SKM-1 treated with dmso at 0.1 percent for 144 hours (cell line): ENCODE data around the gene MTUS2.

Experiments
- DNase-seq: peaks from one replicate; lab custom pipeline; 2025; ENCODE audit not compliant: unreplicated experiment; lab: John Stamatoyannopoulos, UW

Gene MTUS2

DNA sequence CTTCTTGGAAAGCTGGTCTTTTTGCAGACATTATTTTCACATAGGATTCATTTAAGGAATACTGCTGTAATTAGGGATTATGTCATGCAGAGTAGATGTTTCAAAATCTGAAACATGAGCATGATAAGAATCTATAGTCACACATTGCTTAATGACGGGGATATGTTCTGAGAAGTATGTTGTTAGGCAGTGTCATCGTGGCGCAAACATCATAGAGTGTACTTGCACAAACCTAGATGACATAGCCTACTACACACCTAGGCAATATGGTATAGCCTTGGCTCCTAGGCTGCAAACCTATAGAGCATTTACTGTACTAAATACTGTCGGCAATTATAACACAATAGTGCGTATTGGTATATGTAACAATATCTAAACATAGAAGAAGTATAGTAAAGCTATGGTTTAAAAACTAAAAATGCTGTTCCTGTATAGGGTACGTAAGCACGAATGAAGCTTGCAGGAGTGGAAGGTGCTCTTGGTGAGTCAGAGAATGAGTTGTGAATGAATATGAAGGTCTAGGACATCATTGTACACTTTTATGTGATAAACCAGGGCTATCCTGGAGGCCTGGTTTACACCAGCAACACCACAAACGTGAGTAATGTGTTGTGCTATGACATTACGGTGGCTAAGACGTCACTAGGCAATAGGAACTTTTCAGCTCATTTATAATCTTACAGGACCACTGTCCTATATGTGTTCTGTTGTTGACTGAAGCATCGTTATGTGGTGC lies 283.1 kb downstream of the MTUS2 start:
- DNase-seq, result no peak

- DNase-seq, result no peak
Observed at GRCh38 chr13:29104461-29104860, 284.3 kb downstream of the MTUS2 start.

DNA sequence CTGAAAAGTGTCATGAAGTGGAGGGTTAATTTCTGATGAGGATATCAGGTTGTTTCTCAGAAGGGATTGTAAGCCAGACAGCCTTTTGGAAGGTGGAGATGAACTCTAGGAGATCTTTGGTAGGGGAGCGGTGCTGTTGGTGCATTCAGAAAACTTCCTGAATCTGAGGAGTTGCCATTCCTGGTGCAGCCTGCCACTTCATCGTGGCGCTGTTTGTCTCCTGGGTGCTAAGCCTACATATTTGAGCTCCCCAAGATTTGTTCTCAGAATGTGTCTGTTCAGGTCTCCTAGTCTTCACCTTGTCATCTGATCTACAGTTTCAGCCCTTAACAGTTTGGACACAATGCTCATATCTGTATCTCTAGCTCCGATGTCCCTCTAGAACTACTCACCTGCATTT lies 285.6 kb downstream of the MTUS2 start:
- DNase-seq, result no peak

DNA sequence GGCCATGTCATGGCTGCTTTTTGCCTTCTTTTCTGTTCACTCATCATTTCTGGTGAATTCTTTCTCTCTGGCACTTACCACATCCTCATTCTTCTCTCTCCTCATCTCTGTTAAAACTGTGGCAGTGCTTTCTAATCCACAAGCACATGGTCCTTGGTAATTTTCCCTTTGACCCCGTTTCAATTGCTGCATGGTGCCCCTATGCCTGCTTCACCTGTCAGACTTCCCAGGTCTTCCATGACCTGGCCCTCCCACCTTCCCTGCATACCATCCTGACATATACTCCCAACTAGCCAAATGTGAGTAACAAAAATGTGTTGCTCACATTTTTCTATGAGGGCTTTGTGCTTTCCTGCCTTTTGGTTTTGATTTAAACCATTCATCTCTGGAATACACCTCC lies 286.5 kb downstream of the MTUS2 start:
- DNase-seq, result no peak

DNA sequence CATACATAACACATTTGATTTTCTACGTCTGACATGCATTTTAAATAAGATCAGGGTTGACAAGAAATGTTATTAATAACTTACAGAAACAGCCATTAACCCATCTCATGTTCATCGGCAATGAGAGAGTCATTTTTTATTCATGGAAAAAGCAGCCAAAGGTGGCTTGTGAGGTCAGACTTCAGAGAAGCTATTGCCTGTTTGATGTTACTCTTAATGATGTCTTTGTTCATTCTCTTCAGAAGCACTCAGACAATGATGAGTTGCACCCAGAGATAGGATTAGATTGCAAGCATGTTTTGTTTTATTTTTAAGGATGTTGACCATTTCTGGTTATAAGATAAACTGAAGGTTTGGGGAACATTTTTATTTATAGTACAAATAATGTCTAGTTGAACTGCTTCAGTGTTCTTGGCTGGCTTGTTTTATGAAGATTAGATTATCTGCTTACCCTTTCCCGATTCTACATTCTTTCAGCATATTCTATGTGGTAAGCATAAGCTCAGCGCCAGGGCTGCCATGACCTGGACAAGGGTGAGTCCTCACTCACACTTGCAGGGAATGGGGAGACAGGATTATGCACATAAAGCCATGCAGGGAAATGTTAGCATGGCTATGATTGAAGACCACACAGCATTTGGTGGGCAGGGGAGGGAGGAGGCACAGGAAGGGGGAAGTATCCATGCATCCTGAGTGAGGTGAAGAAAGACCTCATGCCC lies 288.1 kb downstream of the MTUS2 start:
- DNase-seq, result no peak

- no peak for DNase-seq
Observed at GRCh38 chr13:29109987-29110386, 289.8 kb downstream of the MTUS2 start.

DNA sequence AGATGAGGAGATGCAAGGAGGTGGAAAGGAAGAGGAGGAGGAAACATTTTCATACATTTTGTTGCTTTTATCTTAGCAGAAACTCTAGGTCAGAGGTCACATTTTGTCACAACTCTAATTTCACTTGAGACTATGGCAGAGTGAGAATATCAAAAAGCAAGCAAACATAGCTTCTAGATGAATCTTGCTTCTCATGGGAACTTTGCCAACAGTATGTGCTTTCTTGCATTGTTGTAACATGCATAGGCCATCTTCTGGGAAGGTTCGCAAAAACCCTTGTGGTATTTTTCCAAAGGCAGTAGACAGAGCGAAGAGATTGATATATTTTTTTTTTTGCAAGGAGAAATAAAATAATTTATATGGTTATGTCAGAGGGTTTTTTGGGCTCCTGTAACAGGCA lies 291.3 kb downstream of the MTUS2 start:
- no peak for DNase-seq

GRCh38 chr13:29115842-29116241 lies 295.7 kb downstream of the MTUS2 start:
- DNase-seq, result no peak

DNA sequence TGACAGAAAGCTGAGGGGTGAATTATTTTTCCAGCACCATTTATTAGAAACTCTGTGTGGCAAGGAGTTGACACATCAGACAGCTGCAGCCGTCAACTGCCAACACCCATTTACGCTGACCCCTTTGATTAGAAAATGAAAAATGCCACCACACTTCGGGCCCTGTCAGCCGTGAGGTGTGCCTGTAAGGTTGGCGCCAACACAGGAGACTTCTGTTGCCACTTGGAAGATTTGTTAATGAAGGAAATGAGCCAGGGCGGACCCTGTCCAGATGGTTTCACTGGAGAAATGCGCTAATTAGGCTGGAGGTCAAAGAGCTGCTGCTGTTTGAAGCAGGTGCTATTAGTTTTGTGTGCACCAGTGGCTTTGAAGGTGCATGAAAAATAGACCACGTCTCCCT lies 297.5 kb downstream of the MTUS2 start:
- DNase-seq, result no peak

GRCh38 chr13:29118471-29118870 lies 298.3 kb downstream of the MTUS2 start:
- DNase-seq, result no peak

DNA sequence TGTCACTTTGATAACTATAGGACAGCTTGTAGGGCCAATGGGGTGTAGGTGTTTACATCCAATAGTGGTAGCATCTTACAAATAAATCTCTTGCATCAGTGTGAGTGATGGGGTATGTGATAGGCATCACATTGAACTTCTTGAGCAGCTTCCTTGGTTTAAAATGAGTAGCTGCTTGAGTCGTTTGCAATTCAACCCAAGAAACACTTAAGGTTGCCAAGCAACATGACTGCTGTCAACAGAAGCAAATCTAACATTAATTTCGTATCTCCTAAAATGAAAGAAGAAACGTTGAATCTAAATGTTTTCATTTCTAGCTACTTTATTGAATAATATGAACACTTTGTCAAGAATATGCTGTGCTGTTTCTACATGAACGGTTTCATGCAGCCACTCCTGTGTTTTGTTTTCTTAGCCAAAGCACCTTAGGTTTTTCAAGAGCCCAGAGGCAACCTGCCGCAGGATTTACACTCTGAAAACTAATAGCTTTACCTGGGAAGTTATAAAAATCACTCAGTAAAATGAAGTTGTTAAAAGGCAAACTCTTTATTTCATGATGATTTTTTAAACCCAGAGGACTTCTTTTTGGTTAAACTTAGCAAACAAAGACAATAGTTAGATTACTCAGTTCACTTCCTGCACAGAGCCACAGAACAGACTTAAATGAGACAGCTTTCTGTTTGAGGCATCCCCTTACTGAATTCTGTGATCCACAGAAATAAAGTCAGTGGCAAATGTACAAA lies 305.2 kb downstream of the MTUS2 start:
- no peak for DNase-seq

DNA sequence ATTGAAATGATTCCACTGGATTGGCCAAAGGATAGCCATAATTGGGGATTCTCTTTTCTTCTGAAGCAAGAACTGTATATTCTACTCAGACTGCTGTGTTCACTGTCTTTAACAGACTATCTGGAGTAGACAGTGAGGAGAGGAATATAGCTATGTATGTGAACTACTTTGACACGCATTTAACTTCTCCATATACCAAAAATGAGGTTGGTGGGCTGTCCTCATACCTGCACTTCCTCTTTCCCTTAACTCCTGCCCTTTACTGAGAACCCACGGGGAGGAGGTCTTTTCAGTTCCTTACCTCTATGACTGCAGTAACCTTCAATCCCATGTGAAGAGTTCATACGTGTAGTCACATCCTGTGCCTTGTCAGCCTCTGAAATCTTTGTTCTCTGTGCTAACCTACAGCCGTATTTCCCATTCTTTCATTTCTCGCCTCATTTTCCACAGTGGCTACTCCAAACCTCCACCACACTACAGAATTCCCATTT lies 305.8 kb downstream of the MTUS2 start:
- peak; percentile 73 for DNase-seq

GRCh38 chr13:29129616-29130015 lies 309.5 kb downstream of the MTUS2 start:
- DNase-seq, result no peak

GRCh38 chr13:29131159-29131558 lies 311.0 kb downstream of the MTUS2 start:
- DNase-seq, result no peak

DNA sequence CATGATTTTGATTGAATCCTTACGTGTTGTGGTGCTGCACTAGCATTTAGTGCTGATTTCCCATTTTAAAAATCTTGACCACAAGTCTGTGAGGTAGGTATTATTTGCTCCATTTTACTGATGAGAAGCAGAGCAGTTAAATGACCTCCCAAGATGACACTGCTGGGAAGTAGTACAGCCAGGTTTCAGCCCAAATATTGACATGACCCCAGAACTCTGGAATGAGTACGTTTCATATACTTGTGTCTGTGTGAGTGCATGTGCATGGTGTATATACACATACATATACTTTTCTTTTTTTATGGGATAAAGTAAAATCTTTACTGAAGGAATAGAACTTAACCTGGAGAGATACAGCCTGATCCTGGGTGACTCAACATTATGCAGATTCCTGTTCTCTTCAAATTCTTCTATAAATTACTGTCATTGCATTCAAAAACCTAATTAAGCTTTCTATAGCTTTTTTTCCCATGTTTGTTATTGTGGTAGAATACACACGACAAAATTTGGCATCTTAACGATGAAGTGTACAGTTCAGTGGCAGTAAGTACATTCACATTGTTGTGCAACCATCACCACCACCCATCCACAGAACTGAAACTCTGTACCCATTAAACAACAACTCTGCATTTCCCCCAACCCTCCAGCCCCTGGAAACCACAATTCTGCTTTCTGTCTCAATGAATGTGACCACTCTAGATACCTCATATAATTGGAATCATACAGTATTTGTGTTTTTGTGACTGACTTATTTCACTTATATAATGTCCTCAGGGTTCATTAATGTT lies 311.9 kb downstream of the MTUS2 start:
- DNase-seq, result no peak

GRCh38 chr13:29136341-29136740 lies 316.2 kb downstream of the MTUS2 start:
- no peak for DNase-seq

DNA sequence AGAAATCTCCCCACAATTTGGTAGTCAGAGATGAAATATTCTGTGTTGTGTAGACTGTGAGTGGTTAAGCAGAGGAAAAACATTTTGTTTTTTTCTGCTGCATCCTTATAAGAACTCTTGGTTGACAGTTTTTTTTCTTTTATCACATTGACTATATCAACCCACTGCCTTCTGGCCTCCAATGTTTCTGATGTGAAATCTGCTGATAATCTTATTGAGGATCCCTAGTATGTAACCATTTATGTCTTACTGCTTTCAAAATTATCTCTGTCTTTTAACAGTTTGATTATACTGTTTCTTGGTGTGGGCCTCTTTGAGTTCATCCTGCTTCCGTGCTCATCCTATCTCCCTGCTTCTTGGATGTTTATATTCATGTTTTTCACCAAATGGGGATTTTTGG lies 316.9 kb downstream of the MTUS2 start:
- DNase-seq, result no peak

DNA sequence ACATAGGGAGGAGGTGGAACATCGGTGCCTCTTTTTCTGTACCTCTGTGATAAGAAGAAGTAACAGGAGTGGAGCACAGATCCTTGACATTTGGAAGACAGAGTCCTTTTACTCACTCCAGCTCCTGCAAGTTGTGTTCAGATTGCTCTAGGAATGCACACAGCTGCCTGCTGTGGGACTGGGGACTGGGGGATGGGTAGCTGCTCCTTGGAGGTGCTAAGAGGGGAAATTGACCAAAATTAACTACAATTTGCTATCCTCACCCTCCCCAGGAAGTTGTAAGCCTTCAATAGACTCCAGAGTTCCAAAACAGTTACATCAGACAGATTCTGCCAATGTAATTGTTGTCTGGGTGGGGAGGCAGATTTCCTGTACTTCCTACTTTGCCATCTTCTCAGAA lies 317.9 kb downstream of the MTUS2 start:
- no peak for DNase-seq

DNA sequence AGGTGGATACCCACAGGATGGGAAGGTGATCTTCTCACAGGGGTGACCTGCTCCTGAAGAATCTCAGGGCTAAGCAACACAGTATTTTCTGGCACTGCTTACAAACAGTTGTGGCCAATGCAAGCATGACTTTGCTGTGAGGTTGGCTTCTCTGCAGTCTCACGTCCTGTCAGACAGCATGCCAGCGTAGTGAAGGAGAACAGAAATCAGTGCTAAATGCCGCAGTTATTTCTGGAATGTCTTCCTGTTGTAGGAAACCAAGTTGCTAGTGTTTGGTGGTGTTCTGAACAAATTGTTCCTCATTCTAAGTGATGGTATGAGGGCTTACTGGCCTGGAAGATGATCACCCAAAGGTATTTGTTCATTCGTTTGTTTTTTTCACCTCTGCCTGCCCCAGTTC lies 320.1 kb downstream of the MTUS2 start:
- DNase-seq, result no peak

DNA sequence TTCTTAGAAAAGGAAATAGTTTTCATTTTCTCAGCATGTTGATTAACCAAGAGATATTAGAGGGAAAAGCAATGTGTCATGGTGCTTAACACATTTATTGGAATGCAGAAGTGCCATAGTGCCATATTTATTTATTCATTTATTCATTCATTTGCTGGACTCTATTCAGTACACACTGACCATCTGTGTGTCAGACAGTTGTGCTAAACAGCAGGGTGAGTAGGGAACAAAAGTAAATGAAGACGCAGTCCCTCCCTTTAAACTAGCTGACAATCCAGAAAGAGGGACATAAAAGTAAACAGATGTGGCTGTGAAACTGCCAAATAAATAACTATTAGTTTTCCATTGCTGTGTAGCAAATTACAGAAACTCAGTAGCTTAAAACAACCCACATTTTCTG lies 323.7 kb downstream of the MTUS2 start:
- no peak for DNase-seq

GRCh38 chr13:29154390-29154789 lies 334.3 kb downstream of the MTUS2 start:
- DNase-seq, result no peak
